Measurements from ENCODE around the gene MCRIP1.

GRCh38 chr17:81842378-81842724 lies 9.3 kb upstream of the MCRIP1 start:
- TF ChIP-seq ZFP1 (CRISPR knock-in tag; IDR thresholded peaks at IDR 0.05) (no peak), ZNF589 (CRISPR knock-in tag; IDR thresholded peaks at IDR 0.05; ENCODE audit: low read depth) (no peak), CTCF (IDR thresholded peaks at IDR 0.05 in 2 of 3, conservative IDR thresholded peaks at IDR 0.05 in 1 of 3; ENCODE audit: insufficient read depth in 2 of 3, low read depth in 1 of 3, low read length in 3 of 3) (no peak), FOXM1 (IDR thresholded peaks at IDR 0.05; ENCODE audit: low read depth) (no peak), FOXM1 (CRISPR knock-in tag; IDR thresholded peaks at IDR 0.05; ENCODE audit: low read depth) (no peak), CBFB (CRISPR knock-in tag; IDR thresholded peaks at IDR 0.05) (no peak), ZBTB26 (CRISPR knock-in tag; IDR thresholded peaks at IDR 0.05) (no peak), RCOR1 (IDR thresholded peaks at IDR 0.05; ENCODE audit: borderline replicate concordance in 1 of 2, low read depth in 2 of 2, low read length in 2 of 2) (no peak), YY1 (IDR thresholded peaks at IDR 0.05; ENCODE audit: borderline replicate concordance in 1 of 3, control insufficient read depth in 1 of 3, extremely low read depth in 1 of 3, insufficient read depth in 3 of 3, insufficient read length in 1 of 3, insufficient replicate concordance in 2 of 3, low read depth in 1 of 3, low read length in 2 of 3) (no peak), CAMTA2 (CRISPR knock-in tag; conservative IDR thresholded peaks at IDR 0.05) (no peak)

All from K562 (cell line).